ENCODE data around the gene CLDN11. TPM values are rescaled to one million over a fixed set of nuclear protein-coding genes. Genes with fewer than 3 reads are reported as not detected.

CLDN11 gene
- total and polyA plus RNA-seq, 2 of the 8 experiments (the other 6 are each of a cell fraction or from before 2014, with no cell fraction given), result 4.8 to 12.5 TPM

GRCh38 chr3:170448584-170448983, 29.9 kb downstream of the CLDN11 start:
- no peak overlapping the region for H2BK120ac ChIP-seq (replicated peaks; ENCODE audit: low read depth, low read length)
- H3K27me3 ChIP-seq (replicated peaks in 1 of 4; ENCODE audit: control insufficient read depth in 3 of 4, extremely low read depth in 1 of 4, insufficient read depth in 3 of 4, low read length in 3 of 4), result no peaks in the 10 kb centered on the region
- H4K20me1 ChIP-seq (replicated peaks in 1 of 2; ENCODE audit: control insufficient read depth in 1 of 2, insufficient read depth in 2 of 2, low read length in 2 of 2), result no peaks in the 10 kb centered on the region
- no peak overlapping the region for H4K5ac ChIP-seq (ENCODE audit: insufficient read length, low read depth, low read length)
- H2AFZ ChIP-seq (ENCODE audit: low read length), result no peak overlapping the region; the same call in 1 of the 2 replicates
- no peaks in the 10 kb centered on the region for H3K4me1 ChIP-seq (replicated peaks in 1 of 4; ENCODE audit: control insufficient read depth in 3 of 4, insufficient read depth in 4 of 4, low read length in 3 of 4)
- no peak overlapping the region for H3K14ac ChIP-seq (ENCODE audit: insufficient read length)
- no peaks in the 10 kb centered on the region for H3K23me2 ChIP-seq (ENCODE audit: low read depth, low read length)
- no peak overlapping the region for H3K4ac ChIP-seq (replicated peaks; ENCODE audit: insufficient read length, low read depth, low read length)
- no peak overlapping the region for H2BK20ac ChIP-seq (ENCODE audit: low read length)
- no peaks in the 10 kb centered on the region for H3K9me3 ChIP-seq (ENCODE audit: insufficient read depth in 2 of 2, low read depth in 1 of 2, low read length in 1 of 2)
- H3K79me1 ChIP-seq (ENCODE audit: low read depth, low read length), result no peaks in the 10 kb centered on the region
- no peaks in the 10 kb centered on the region for H3K79me2 ChIP-seq (ENCODE audit: control insufficient read depth in 1 of 2, insufficient read depth in 2 of 2, low read length in 2 of 2)
- H2AK5ac ChIP-seq (ENCODE audit: low read depth, low read length), result no peak overlapping the region
- no peak overlapping the region for H4K8ac ChIP-seq (ENCODE audit: extremely low read depth, insufficient read depth, low read length)
- no peak overlapping the region for H3K4me3 ChIP-seq (ENCODE audit: extremely low read depth in 1 of 4, insufficient read depth in 2 of 4, low read depth in 3 of 4, low read length in 4 of 4)
- no peak overlapping the region for H2BK5ac ChIP-seq (ENCODE audit: low read depth, low read length)
- ChIA-PET CTCF (ENCODE audit: partially characterized antibody) (interaction anchor here (0.6 to 1.0 kb wide), 4 partner anchors 10 to 369 kb away, joined by 3 read pairs; no protein-coding TSS in a partner anchor), POLR2A (ENCODE audit: partially characterized antibody) (no interaction called here)
- H3K4me2 ChIP-seq (ENCODE audit: insufficient read depth in 1 of 2, low read depth in 2 of 2, low read length in 2 of 2), result no peak overlapping the region
- H3K56ac ChIP-seq (replicated peaks; ENCODE audit: insufficient read length, low read depth, low read length), result no peak overlapping the region
- WGBS, 2 experiments (ENCODE audit: extremely low coverage in 1 of 2, insufficient coverage in 1 of 2, insufficient read length in 1 of 2, insufficient replicate concordance in 2 of 2, low coverage in 1 of 2, low lambda C conversion rate in 2 of 2, missing lambda C conversion rate in 1 of 2), result 91% methylated on average over 3 of the region's 3 CpGs; no CpG with 5 or more reads in 1 of the 2 experiments
- H3K23ac ChIP-seq (ENCODE audit: insufficient read length), result no peak overlapping the region
- no peak overlapping the region for H3K27ac ChIP-seq (ENCODE audit: low read depth, low read length)
- FAIRE-seq, result no peak
- H2BK12ac ChIP-seq (ENCODE audit: low read depth, low read length), result no peak overlapping the region
- H4K91ac ChIP-seq (replicated peaks; ENCODE audit: insufficient read length, low read length), result no peak overlapping the region
- DNase-seq (ENCODE audit: low read depth in 1 of 2, low spot score in 2 of 2), result no peak
- H2BK15ac ChIP-seq (ENCODE audit: low read length), result no peak overlapping the region
- no peak overlapping the region for H3K9ac ChIP-seq (replicated peaks in 1 of 4; ENCODE audit: extremely low read depth in 1 of 4, low read depth in 3 of 4, low read length in 3 of 4)
- no peak overlapping the region for H3K18ac ChIP-seq (ENCODE audit: extremely low read depth, low read length)
- H3K36me3 ChIP-seq (ENCODE audit: control insufficient read depth in 2 of 4, insufficient read depth in 4 of 4, low read length in 3 of 4), result no peaks in the 10 kb centered on the region
- TF ChIP-seq RXRA (IDR thresholded peaks at IDR 0.05; ENCODE audit: insufficient read depth, low read depth, low read length), result no peak
- TF ChIP-seq NRF1 (IDR thresholded peaks at IDR 0.05; ENCODE audit: low read depth, low read length), result no peak
- no peak for TF ChIP-seq ATF2 (IDR thresholded peaks at IDR 0.05; ENCODE audit: low read length)
- no peak for TF ChIP-seq JUN (IDR thresholded peaks at IDR 0.05; ENCODE audit: low read depth, low read length)
- no peak for TF ChIP-seq ATF3 (IDR thresholded peaks at IDR 0.05; ENCODE audit: insufficient read depth, low read depth, low read length)
- no peak for TF ChIP-seq JUND (IDR thresholded peaks at IDR 0.05; ENCODE audit: low read length)
- no peak for TF ChIP-seq SP2 (IDR thresholded peaks at IDR 0.05; ENCODE audit: low read length)
- no peak for TF ChIP-seq CHD1 (IDR thresholded peaks at IDR 0.05; ENCODE audit: low read depth, low read length)
- no peak for TF ChIP-seq SAP30 (IDR thresholded peaks at IDR 0.05; ENCODE audit: insufficient read depth, insufficient replicate concordance, low read length)
- no peak for TF ChIP-seq SP1 (IDR thresholded peaks at IDR 0.05; ENCODE audit: low read depth, low read length)
- no peak for TF ChIP-seq CREB1 (IDR thresholded peaks at IDR 0.05)
- TF ChIP-seq EP300 (IDR thresholded peaks at IDR 0.05; ENCODE audit: borderline replicate concordance in 1 of 2, low read depth in 2 of 2, low read length in 2 of 2), result no peak
- TF ChIP-seq KDM4A (IDR thresholded peaks at IDR 0.05; ENCODE audit: low read depth, low read length, severe bottlenecking), result no peak

Data from H1 (cell line).